ENCODE data around the gene METAP2.
A peak's percentile ranks its signal among the peaks of the same experiment; 100 is the strongest.
"Not testable (repeated sequence)": the region's sequence is repeated elsewhere in the genome, so short reads cannot be mapped to it uniquely, and the experiment has no call there.

Gene METAP2

GRCh38 chr12:95473884-95474659 lies at the start of gene METAP2:
TSS of gene METAP2 (plus strand) at chr12:95474152. CDS start at chr12:95474180, 28 bp downstream.
- peak; percentile 97 for DNase-seq

GRCh38 chr12:95424271-95424994 lies 49.5 kb upstream of the METAP2 start:
- no peak for DNase-seq

GRCh38 chr12:95429172-95429510 lies 44.8 kb upstream of the METAP2 start:
- no peak for DNase-seq

- no peak for DNase-seq
Observed at GRCh38 chr12:95431120-95431519, 42.8 kb upstream of the METAP2 start.

GRCh38 chr12:95435355-95435754 lies 38.6 kb upstream of the METAP2 start:
- no peak for DNase-seq

GRCh38 chr12:95437565-95437964 lies 36.4 kb upstream of the METAP2 start:
- no peak for DNase-seq

GRCh38 chr12:95439461-95440230 lies 34.3 kb upstream of the METAP2 start:
- no peak for DNase-seq

- no peak for DNase-seq
Observed at GRCh38 chr12:95440401-95440800, 33.6 kb upstream of the METAP2 start.

GRCh38 chr12:95443459-95443858 lies 30.5 kb upstream of the METAP2 start:
- no peak for DNase-seq

GRCh38 chr12:95445099-95445498 lies 28.9 kb upstream of the METAP2 start:
- not testable (repeated sequence) for DNase-seq

GRCh38 chr12:95445884-95446505 lies 28.0 kb upstream of the METAP2 start:
- no peak for DNase-seq

- no peak for DNase-seq
Observed at GRCh38 chr12:95446506-95446900, 27.4 kb upstream of the METAP2 start.

GRCh38 chr12:95449656-95450055 lies 24.3 kb upstream of the METAP2 start:
- DNase-seq = not testable (repeated sequence)

- DNase-seq = not testable (repeated sequence)
Observed at GRCh38 chr12:95452501-95452900, 21.5 kb upstream of the METAP2 start.

GRCh38 chr12:95453881-95454280 lies 20.1 kb upstream of the METAP2 start:
- not testable (repeated sequence) for DNase-seq

- not testable (repeated sequence) for DNase-seq
Observed at GRCh38 chr12:95454780-95455215, 19.2 kb upstream of the METAP2 start.

GRCh38 chr12:95457605-95458004 lies 16.3 kb upstream of the METAP2 start:
- DNase-seq = not testable (repeated sequence)

GRCh38 chr12:95458761-95459160 lies 15.2 kb upstream of the METAP2 start:
- no peak for DNase-seq

GRCh38 chr12:95459310-95459709 lies 14.6 kb upstream of the METAP2 start:
- DNase-seq = no peak

- no peak for DNase-seq
Observed at GRCh38 chr12:95460105-95460504, 13.8 kb upstream of the METAP2 start.

GRCh38 chr12:95460896-95461295 lies 13.1 kb upstream of the METAP2 start:
- no peak for DNase-seq

- no peak for DNase-seq
Observed at GRCh38 chr12:95462081-95462480, 11.9 kb upstream of the METAP2 start.

GRCh38 chr12:95462551-95462950 lies 11.4 kb upstream of the METAP2 start:
- no peak for DNase-seq
